DMS153 treated with DMSO at 0.1 percent for 48 hours (cell line): ENCODE results near the gene WDR62.
"Not testable (repeated sequence)": the region's sequence is repeated elsewhere in the genome, so short reads cannot be mapped to it uniquely, and the experiment has no call there.

ENCODE experiments used
- DNase-seq: peaks from one replicate; lab custom pipeline; 2025; ENCODE audit not compliant: unreplicated experiment; lab: John Stamatoyannopoulos, UW

Gene WDR62

DNA sequence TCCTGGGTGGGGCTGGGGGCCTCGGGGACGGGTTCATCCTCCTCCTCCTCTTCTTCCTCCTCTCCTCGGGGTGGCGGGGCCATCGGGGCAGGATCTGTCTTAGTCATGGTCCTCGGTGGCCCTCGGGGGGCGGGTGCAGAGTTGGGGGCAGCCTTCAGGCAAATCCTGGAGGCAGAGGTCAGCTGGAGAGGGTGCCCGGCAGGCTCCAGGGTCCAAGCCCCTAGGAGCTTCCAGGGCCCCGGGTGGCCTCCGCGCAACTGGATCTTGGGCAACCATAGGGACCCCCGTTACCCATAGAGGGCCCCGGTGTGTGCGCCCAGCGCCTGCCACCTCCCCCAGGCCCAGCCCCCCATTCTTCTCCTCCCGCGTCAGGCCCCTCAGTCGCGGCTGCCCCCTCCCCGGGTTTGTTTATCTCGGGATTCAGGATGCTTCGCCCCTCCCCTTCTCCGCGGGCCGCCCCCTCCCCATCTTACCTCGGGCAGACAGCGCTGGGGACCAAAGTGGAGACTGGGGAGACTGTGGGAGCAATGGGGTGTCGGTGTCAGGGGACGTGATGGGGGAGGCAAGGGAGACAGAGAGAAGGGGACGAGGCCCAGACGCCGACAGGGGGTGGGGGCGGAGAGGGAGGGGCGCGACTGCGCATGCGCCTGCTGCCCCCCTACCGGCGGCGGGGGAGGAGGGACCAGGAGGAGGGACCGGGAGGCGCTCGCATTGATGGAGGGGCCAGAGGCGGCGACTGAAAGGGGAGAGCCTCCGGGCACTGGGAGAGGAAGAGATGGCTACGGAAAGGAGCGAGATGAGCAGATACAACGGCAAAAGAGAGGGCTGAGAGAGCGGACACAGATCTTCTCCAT is 22.2 kb upstream of the WDR62 start, which contains the start of gene CLIP3:
Gene CLIP3, minus strand, starts transcription at position 623 of the 854 bp plus-strand sequence. Its CDS starts 516 bp downstream, at position 107.
- peak; percentile 36 for DNase-seq

DNA sequence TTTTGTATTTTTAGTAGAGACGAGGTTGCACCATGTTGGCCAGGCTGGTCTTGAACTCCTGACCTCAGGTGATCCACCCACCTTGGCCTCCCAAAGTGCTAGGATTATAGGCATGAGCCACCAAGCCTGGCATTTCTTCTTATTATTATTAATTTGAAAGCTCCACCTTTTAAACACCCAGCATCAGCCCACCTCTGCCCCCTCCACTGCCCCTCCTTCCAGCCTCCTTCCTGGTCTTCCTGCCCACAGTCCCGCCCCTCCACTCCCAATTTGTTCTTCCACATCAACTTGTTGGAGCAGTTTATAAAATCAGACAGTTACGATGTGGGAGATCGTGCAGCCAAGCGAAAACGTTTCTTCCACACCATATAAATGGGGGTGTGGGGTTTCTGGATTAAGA is 14.2 kb upstream of the WDR62 start:
- DNase-seq = no peak

DNA sequence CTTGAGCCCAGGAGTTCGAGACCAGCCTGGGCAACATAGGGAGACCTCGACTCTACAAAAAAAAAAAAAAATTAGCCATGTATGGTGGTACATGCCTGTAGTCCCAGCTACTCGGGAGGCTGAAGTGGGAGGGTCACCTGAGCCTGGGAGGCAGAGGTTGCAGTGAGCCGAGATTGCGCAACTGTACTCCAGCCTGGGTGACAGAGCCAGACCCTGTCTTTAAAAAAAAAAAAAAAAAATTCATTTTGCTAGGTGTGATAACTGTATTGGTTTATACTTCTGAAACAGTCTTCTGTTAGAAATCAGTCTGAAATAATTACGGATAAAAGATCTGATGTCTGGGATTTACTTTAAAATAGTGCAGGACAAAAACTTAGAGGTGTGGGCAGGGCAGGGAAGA is 13.6 kb upstream of the WDR62 start:
- not testable (repeated sequence) for DNase-seq

DNA sequence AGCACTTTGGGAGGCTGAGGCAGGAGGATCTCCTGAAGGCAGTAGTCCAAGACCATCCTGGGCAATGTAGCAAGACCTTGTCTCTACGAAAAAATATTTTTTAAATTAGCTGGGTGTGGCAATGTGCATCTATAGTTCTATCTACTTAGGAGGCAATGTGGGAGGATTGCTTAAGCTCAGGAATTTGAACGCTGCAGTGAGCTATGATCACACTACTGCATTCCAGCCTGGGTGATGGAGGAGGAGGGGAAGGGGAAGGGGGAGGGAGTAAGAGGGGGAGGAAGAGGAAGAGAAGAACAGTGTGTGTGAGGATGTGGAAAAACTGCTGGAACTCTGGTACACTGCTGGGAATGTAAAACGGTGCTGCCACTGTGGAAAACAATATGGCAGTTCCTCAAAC is 12.9 kb upstream of the WDR62 start:
- no peak for DNase-seq

GRCh38 chr19:36043952-36044351 is 10.7 kb upstream of the WDR62 start:
- no peak for DNase-seq

DNA sequence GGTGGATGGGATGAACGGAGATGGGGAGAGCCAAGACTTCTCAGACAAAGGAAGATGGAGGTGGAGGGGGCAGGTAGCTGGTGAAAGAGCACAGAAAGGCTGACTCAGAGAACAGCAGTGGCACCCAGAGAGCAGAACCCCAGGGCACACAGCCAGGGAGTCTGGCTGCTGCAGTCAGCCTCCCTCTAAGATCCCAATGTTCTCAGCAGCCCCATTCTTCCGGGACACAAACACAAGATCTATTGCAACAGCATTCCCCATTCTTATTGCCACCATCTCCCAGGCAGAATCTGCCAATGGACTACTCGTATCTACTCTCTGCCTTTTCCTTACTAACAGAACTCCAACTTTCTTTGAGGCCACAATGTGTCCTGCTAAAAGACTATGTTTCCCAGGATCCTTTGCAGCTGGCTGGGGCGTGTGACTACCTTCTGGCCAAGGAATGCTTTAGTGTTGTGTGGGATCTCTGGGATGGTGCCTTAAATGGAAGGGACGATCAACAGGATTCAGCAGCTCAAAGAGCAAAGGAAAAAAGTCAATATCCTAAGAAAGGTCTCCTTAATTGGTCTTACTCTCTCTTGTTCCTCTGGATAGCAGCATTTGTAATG is 8.2 kb upstream of the WDR62 start:
- no peak for DNase-seq

DNA sequence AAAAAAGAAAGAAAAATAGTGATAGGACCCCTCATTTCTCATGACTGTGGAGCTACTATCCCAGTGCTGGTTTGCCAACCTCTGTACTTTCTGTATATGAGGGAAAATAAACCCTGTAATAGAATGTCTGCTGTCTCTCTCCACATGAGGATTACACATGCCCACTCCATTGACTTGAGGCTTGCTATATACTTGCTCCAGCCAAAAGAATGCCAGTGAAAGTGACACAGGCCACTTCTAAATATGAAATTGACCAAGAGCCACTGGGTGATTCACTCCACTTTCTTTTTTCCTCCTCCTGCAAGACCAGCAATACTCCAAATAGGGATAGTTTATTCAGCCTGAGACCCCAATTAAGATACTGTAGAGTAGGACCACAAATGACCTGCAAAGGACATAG is 6.9 kb upstream of the WDR62 start:
- DNase-seq = no peak

- DNase-seq = no peak
These were observed 5.5 kb upstream of the WDR62 start for GRCh38 chr19:36049080-36049698.

DNA sequence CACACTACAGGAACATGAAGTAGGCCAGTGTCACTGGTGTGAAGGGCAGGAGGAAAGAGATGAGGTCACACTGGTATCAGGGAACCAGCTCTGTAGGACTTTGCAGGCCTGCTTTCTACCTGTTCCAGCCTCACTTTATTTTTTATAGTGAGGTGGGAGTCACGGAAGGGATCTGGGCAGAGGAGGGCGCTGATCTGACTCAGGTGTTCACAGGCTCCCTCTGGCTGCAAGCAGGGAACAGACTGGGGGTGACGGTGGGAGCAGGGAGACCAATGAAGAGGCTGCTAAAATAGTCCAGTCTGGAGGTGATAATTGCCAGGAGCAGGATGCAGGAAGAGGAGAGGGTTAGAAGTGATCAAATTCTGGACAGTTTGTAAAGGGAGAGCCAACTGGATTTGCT is 3.5 kb upstream of the WDR62 start:
- no peak for DNase-seq

- DNase-seq = no peak
These were observed 3.1 kb upstream of the WDR62 start for GRCh38 chr19:36051637-36052036.

- peak; percentile 97 for DNase-seq
These were observed 471 bp upstream of the WDR62 start, which contains the start of gene THAP8 for GRCh38 chr19:36054119-36054732. TSS of gene THAP8 (minus strand) at chr19:36054285. CDS start at chr19:36054217, 68 bp downstream.

- no peak for DNase-seq
These were observed 3.9 kb downstream of the WDR62 start for GRCh38 chr19:36058481-36059179.

GRCh38 chr19:36059180-36059910 is 4.6 kb downstream of the WDR62 start:
- no peak for DNase-seq

DNA sequence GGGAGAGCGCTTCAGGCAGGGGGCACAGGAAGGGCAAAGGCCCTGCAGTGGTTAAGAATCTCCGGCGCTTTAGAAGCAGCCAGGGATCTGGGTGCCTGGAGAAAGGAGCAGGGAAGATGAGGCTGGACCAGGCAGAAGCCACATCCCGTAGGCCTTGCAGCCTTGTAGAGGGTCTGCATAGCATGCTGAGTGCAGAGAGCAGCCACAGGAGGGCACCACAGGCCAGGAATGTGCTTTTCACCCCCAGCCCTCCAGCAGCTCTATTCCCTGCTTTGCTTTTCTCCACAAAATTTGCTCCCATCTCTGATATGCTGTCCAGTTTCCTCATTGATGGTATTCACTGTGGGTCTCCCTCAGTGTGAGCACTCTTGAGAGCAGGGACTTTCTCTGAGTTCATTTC is 5.7 kb downstream of the WDR62 start:
- DNase-seq = no peak

- DNase-seq = no peak
These were observed 6.7 kb downstream of the WDR62 start for GRCh38 chr19:36061367-36061766.

DNA sequence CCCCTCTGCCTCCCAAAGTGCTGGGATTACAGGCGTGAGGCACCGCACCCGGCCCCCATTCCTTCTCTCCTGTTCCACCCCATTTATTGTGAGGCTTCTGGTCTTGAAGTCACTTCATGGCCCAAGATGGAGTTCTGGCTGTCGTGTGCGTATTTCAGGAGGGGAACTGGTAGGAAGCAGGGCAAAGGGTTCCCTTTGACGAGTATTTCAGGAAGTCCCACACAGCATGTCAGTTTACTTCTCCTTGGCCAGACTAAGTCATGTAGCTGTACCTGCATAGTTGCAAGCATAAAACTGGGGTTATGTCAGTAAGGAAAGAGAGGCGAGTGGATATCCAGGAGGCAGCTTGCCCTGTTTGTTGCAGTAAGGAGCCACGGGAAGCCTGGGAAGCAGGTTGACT is 10.1 kb downstream of the WDR62 start:
- DNase-seq = no peak

GRCh38 chr19:36067681-36068080 is 13.0 kb downstream of the WDR62 start:
- no peak for DNase-seq

DNA sequence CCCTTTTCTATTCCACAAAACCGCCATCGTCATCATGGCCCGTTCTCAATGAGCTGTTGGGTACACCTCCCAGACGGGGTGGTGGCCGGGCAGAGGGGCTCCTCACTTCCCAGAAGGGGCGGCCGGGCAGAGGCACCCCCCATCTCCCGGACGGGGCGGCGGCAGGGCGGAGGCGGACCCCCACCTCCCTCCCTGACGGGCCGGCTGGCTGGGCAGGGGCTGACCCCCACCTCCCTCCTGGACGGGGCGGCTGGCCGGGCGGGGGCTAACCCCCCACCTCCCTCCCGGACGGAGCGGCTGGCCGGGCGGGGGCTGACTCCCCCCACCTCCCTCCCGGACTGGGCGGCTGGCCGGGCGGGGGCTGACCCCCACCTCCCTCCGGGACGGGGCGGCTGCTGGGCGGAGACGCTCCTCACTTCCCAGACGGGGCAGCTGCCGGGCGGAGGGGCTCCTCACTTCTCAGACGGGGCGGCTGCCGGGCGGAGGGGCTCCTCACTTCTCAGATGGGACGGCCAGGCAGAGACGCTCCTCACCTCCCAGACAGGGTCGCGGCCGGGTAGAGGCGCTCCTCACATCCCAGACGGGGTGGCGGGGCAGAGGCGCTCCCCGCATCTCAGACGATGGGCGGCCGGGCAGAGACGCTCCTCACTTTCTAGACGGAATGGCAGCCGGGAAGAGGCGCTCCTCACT is 14.3 kb downstream of the WDR62 start:
- not testable (repeated sequence) for DNase-seq

GRCh38 chr19:36072081-36072480 is 17.4 kb downstream of the WDR62 start:
- DNase-seq = no peak
